RCC 7860 (cell line): ENCODE data around the gene SPOPL.

Experiments
- DNase-seq: peaks from one replicate; pipeline ENCODE4 v3.0.0-alpha.2; 2015; ENCODE audit warnings: low spot score
- FAIRE-seq: peaks from 2 replicates; lab custom pipeline; 2012; peaks lifted over from hg19 to GRCh38; lab: Jason Lieb, UNC

The SPOPL gene

GRCh38 chr2:138493334-138493733 is 8.2 kb upstream of the SPOPL start:
- FAIRE-seq, result no peak
- DNase-seq, result no peak

GRCh38 chr2:138494265-138494966 is 7.2 kb upstream of the SPOPL start:
- FAIRE-seq (no peak), DNase-seq (no peak)

DNA sequence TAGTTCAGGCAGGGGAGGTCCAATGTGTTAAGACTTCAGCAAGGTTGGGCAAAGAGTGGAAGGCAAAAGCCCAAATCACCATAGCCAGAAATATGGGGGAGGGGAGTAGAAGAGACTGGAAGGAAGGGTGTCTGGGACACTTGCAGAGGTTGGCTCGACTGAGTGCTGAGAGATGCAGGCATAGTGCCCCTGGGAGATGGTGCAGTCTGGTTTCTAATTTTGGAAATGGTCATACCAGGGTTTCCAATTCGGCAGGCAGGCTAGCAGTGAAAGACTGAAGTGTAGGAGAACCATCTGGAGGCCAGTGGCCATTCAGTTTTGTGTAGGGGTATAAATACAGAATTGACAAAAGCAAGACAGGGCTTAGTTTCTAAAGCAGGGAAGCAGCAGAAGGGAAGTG is 6.2 kb upstream of the SPOPL start:
- FAIRE-seq (no peak), DNase-seq (no peak)

DNA sequence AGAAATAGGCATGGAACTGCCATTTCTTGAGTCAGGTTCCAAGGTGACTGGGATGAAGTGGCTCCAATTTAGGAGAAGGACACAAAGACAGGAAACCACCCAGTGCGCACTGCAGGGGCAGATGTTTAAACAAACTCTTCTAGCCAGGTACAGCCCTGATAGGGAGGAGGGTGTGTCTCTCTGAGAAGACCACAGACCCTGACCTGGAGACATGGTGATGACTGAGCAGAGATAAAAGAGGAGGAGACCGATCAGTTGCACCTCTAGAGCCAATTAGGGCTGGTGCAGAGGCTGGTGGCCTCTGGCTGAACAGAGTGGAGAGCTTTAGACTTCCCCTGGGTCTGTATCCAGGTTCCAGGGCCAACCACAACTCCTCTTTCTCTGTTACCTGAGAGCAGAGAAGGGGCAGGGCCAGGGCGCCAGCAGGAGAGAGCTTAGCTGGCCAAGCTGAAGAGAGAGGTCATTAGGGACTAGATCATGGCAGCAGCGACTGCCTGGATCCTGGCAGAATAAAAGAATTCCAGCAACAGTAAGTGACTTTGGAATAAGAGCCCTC is 5.4 kb upstream of the SPOPL start:
- no peak for DNase-seq
- FAIRE-seq, result no peak

DNA sequence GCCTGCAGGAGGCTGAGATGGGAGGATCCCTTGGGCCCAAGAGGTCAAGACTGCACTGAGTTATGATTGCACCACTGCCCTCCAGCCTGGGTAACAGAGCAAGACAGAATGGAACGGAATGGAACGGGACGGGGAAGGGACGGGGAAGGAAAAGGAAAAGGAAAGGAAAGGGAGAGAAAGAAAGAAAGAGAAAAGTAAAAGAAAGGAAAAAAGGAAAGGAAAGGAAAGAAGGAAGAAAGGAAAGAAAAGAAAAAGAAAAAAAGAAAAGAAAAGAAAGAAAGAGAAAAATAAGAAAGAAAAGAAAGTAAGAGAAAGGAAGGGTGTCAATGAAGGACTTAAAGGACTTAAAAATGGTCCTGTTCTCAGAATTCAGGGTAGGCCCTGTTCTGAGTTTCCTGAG is 4.3 kb upstream of the SPOPL start:
- FAIRE-seq (no peak), DNase-seq (no peak)

DNA sequence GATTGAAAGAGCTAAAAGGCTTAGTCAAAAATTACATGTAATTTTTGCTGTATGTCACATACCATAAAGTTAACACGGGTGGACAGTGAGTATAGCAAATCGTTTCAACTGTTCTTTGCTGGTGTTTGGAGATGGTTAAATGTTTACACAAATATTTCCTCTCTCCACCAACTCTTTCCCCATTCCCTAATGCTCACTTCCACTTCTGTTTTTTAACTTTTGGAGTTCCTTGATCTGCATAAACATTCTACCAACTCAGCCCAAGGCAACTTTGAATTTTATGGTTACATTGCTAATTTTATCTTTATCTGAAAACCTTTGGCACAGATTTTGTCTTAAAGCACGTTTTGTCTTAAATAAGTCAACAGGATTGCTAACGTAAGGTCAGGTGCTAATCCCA is 1.9 kb upstream of the SPOPL start:
- no peak for DNase-seq
- FAIRE-seq, result no peak

- DNase-seq, result no peak
Measured at GRCh38 chr2:138500592-138501424, 762 bp upstream of the SPOPL start.

GRCh38 chr2:138502255-138503086 is 901 bp downstream of the SPOPL start:
- no peak for DNase-seq
- FAIRE-seq, result no peak

More at GRCh38 chr2:138500592-138501424, 762 bp upstream of the SPOPL start:
- no peak for FAIRE-seq

DNA sequence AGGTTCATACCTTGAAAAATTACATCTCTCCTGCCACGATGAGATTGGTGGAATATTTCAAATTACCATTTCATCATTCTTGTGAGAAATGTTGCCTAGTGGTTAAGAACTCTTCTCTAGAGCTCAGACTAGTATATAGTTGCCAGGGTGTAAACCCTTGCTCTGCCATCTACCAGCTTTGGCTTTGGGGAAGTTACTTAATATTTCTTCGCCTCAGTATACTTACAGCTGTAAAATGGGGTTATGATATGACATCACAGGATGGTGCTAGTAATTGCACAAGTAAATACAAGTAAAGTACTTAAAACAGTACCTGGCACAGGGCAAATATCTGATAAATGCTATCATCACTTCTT is 1.5 kb downstream of the SPOPL start:
- FAIRE-seq (no peak), DNase-seq (no peak)

DNA sequence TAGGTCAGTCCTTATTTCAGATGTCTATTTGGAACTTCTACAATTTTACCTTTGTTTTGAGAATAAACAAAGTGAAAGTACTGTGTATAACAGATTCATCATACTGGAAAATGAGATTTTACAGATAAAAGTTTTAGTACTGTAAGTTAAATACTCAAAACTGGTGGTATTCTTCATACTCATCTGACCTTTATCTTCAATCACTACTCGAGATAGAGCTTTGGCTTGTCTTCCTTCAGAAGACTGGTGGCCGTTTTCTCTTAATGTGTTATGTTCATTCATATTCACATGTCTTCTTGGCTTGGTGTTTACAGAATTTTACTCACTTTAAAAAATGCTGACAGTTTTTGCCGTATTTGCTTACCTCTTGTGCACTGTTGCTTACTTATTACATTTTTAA is 2.1 kb downstream of the SPOPL start:
- no peak for FAIRE-seq
- no peak for DNase-seq

DNA sequence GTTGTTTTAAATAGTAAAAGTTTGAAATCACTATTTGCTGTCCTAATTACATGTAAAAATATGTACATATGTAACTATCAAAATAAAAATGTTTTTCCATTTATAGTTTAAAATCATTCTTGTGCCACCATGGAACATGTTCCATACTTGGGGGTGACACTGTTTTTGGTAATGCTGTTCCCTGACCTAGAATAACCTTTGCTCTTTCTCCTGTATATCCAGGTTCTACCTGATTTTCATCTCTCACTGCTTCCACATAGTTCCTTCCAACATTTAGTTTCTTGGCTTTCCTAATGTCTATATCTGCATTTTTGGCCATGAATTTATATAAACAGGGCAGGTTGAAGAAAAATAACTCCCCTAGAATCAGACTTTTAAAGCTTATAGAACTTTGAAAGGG is 2.5 kb downstream of the SPOPL start:
- no peak for FAIRE-seq

DNA sequence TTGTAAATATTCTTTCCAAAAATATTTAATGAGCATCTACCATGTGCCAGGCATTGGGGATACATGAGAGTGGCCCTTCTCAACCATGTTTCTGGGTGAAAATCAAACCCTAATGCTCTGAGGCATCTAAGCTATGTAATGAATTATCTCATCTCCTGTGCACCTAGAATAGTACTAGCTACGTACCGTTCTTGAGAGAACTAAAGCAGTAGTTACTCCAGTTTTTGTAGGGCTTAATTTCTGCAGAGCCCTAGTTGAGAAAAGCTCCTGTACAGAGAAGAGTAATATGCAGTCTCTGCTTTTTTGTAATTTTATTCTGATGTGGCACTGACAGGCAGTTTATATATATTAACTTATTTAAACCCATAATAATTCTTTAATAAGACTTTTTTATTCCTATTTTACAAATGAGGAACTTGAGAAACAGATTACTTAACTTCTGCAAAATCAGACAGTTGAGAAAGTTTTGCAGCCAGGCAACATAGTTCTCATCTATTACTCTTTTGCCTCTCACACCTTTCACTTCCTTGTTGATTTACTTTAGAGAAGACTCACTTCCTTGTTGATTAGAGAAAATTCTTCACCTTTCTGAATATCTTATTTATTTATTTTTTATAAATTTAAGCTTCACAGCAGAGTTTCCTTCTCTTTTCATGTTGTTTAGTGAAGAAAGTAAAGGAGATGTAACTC is 3.1 kb downstream of the SPOPL start:
- no peak for DNase-seq
- FAIRE-seq, result no peak

More for the DNA sequence above, 2.5 kb downstream of the SPOPL start:
- no peak for DNase-seq

DNA sequence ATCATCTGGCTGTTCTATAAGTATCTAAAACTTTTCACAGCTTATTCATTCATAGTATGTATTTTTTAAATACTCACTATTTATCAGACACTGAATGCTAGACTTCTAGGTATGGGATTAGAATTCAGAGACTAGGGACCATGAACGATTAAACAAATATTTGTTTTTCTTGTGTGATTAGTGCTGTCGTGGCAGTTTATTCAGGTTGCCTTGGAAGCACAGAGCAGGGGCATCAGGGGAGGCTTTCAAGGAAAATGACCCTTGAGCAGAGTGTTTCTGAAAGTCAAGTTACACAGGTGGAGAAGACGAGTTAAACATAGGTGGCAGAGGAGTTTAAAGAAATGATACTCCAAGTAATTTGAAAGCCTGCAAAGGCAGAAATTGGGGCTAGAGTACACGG is 5.7 kb downstream of the SPOPL start:
- FAIRE-seq, result no peak
- no peak for DNase-seq

- DNase-seq, result no peak
- no peak for FAIRE-seq
Measured at GRCh38 chr2:138510319-138510718, 8.7 kb downstream of the SPOPL start.

- FAIRE-seq (no peak), DNase-seq (no peak)
Measured at GRCh38 chr2:138512672-138513071, 11.1 kb downstream of the SPOPL start.

DNA sequence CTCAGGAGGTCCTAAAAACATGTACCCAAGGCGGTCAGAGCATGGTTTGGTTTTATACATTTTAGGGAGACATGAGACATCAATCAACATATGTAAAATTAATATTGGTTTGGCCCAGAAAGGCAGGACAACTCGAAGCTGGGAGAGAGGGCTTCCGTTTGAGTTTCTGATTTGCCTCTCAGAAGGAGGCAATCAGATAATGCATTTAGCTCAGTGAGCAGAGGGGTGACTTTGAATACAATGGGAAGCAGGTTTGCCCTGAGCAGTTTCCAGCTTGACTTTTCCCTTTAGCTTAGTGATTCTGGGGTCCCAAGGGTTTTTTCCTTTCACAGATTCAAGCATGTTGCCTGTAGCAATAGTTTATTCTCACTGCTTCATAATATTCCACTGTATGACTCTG is 12.6 kb downstream of the SPOPL start:
- FAIRE-seq, result no peak
- no peak for DNase-seq

DNA sequence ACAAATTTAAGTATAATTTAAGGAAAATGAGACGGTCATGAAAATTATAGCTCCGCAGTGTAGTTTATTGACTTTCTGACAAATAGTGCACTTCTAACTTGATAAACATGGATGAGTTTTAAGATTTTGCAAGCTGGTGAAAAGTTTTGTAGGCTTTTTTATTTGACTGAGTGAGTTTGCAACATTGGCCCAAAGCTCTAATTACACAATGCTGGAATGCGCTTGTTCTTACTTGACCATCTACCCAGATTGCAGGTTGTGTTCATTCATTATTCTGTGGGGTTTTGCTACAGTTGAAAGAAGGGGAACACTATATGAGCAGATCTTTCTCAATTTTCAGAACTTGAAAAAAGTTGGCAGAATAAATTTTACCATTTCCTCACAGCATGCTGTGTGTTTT is 13.5 kb downstream of the SPOPL start:
- DNase-seq (no peak), FAIRE-seq (no peak)

- DNase-seq, result peak; percentile 65
- peak; percentile 78 for FAIRE-seq
Measured at GRCh38 chr2:138516030-138516704, 14.6 kb downstream of the SPOPL start.

DNA sequence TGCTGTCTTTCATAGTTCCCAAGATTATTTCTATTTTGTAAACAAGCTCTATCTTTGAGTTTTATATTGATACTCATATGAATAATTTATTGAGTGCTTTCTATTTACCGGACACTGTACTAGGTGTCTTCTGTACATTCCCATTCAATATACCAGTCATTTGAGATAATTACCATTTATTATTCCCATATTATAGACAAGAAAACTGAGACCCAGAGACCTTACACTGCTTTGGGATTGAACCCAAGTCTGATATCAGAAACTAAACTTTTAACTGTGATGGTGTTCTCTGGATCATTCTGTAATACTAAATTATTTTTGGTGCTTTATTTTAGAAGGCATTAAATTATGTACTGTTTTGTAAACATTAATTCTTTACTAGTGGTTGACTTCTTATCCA is 17.3 kb downstream of the SPOPL start:
- DNase-seq (no peak), FAIRE-seq (no peak)

DNA sequence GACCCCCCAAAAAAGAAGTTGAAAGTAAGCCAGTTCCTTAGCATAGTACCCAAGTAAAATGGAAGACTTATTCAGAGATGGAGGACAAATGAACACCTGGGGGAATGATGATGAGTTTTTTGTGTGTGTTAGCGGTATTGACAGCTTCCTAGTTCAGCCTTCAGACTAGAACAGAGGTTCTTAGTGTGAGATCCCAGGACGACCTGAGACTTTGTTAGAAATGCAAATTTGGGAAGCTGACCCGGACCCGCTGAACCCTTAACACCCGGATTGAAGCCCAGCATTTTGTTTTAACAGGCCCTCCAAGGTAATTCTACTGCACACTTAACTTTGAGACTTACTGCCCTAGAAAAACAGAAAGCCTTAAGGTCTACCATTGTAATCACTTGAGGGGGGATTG is 20.3 kb downstream of the SPOPL start:
- FAIRE-seq, result no peak
- DNase-seq, result no peak
